GM12872 (cell line): ENCODE measurements around the gene POLRMT.

ENCODE experiments used
- CTCF ChIP-seq: IDR thresholded peaks from 3 replicates; pipeline ENCODE4 v1.5.1; 2011; ENCODE audit warnings: low read depth, mild to moderate bottlenecking, low read length, moderate library complexity; ENCODE audit not compliant: insufficient read depth

Gene POLRMT

GRCh38 chr19:608155-609003 is 25.0 kb downstream of the POLRMT start:
- no peak for TF ChIP-seq CTCF

- no peak for TF ChIP-seq CTCF
Measured at GRCh38 chr19:607301-608154, 25.8 kb downstream of the POLRMT start.

- TF ChIP-seq CTCF: no peak
Measured at GRCh38 chr19:604355-604754, 29.0 kb downstream of the POLRMT start.

- TF ChIP-seq CTCF: no peak
Measured at GRCh38 chr19:602391-603301, 30.7 kb downstream of the POLRMT start.

GRCh38 chr19:601790-602189 is 31.5 kb downstream of the POLRMT start:
- TF ChIP-seq CTCF: no peak

- no peak for TF ChIP-seq CTCF
Measured at GRCh38 chr19:601310-601709, 32.0 kb downstream of the POLRMT start.
